Upper lobe of left lung (tissue), 4 donors: ENCODE results near the gene PDPR.
"Not testable (repeated sequence)": the region's sequence is repeated elsewhere in the genome, so short reads cannot be mapped to it uniquely, and the experiment has no call there.

ENCODE experiments used
- CTCF ChIP-seq, 6 experiments: fragments of 450-650 bp in 4 of 6; fragments of 200-600 bp in 2 of 6; sonication (generic) in 2 of 6; IDR thresholded peaks; one replicate each; pipeline ENCODE4 v1.5.1; 2016 to 2019; ENCODE audit warnings: antibody characterized with exemption in 6 of 6
- POLR2A ChIP-seq, 4 donors: fragments of 450-650 bp; IDR thresholded peaks; one replicate each; pipeline ENCODE4 v1.5.1; 2016 to 2017; ENCODE audit warnings: antibody characterized with exemption in 4 of 4, mild to moderate bottlenecking in 2 of 4

DNA sequence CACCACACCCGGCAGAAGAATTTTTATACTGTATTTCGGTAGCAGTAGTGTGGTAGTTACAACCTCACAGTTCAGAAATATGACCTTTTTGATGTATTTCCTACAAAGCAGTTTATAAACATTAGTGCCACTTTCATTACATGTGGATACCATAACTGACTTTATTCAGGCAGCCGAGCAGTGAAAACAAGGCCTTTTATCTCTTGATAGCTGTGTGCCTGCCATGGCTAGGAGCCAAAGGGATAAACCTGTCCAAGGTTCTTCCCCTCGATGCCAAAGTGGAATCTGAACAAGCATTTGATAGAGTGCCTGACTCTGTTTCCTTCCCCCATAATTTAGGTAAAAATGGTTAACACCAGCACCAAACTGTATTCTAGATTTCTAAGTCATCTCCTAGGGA, 23.0 kb upstream of the PDPR start:
- TF ChIP-seq CTCF, POLR2A (IDR thresholded peaks at IDR 0.05): not testable (repeated sequence)
